Measurements from ENCODE around the gene TSPAN4. TPM values are rescaled to one million over a fixed set of nuclear protein-coding genes. Genes with fewer than 3 reads are reported as not detected.

TSPAN4 gene
- total and polyA plus RNA-seq, 9 of the 15 experiments (the other 6 are each of a cell fraction or from before 2014, with no cell fraction given), result 0.07 to 31.0 (median 15.7) TPM

GRCh38 chr11:832529-833113 lies 10.0 kb upstream of the TSPAN4 start, which contains the start of gene CD151 (continued):
- TF ChIP-seq SUPT5H (IDR thresholded peaks at IDR 0.05) (peak; percentile 52), PHF8 (IDR thresholded peaks at IDR 0.05; ENCODE audit: borderline replicate concordance, low read length) (peak; percentile 78; the same call in 1 of the 2 replicates), ZNF174 (CRISPR knock-in tag; IDR thresholded peaks at IDR 0.05) (no peak), ZNF263 (CRISPR knock-in tag; IDR thresholded peaks at IDR 0.05; ENCODE audit: borderline replicate concordance) (0 out of 2 replicates have a peak, but pooled peaks have one; percentile 14), POLR2AphosphoS5 (IDR thresholded peaks at IDR 0.05; ENCODE audit: control insufficient read depth, insufficient read depth, low read depth, low read length) (0 out of 2 replicates have a peak, but pooled peaks have one; percentile 24), RBFOX2 (IDR thresholded peaks at IDR 0.05; ENCODE audit: low read depth, low read length) (peak; percentile 10; the same call in 1 of the 2 replicates), ZBED1 (IDR thresholded peaks at IDR 0.05) (no peak), MECOM (CRISPR knock-in tag; IDR thresholded peaks at IDR 0.05) (no peak), ZBTB1 (CRISPR knock-in tag; IDR thresholded peaks at IDR 0.05; ENCODE audit: borderline replicate concordance, low read depth) (0 out of 2 replicates have a peak, but pooled peaks have one; percentile 46), ZBTB2 (IDR thresholded peaks at IDR 0.05) (0 out of 2 replicates have a peak, but pooled peaks have one; percentile 29), AFF4 (CRISPR knock-in tag; IDR thresholded peaks at IDR 0.05) (peak; percentile 86), ZNF592 (IDR thresholded peaks at IDR 0.05) (peak; percentile 8; the same call in 1 of the 2 replicates), LCOR (CRISPR knock-in tag; IDR thresholded peaks at IDR 0.05) (0 out of 2 replicates have a peak, but pooled peaks have one; percentile 30), HDAC1 (IDR thresholded peaks at IDR 0.05) (peak in 1 of 2 experiments; percentile 46; a peak in 2 of 4 replicates), ZFX (CRISPR knock-in tag; IDR thresholded peaks at IDR 0.05) (peak; percentile 88)
- TF ChIP-seq, protein P1, sequence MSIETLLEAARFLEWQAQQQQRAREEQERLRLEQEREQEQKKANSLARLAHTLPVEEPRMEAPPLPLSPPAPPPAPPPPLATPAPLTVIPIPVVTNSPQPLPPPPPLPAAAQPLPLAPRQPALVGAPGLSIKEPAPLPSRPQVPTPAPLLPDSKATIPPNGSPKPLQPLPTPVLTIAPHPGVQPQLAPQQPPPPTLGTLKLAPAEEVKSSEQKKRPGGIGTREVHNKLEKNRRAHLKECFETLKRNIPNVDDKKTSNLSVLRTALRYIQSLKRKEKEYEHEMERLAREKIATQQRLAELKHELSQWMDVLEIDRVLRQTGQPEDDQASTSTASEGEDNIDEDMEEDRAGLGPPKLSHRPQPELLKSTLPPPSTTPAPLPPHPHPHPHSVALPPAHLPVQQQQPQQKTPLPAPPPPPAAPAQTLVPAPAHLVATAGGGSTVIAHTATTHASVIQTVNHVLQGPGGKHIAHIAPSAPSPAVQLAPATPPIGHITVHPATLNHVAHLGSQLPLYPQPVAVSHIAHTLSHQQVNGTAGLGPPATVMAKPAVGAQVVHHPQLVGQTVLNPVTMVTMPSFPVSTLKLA (conservative IDR thresholded peaks at IDR 0.05), result peak in 1 of 2 experiments; percentile 31; a peak in 1 of 4 replicates

Measured in K562 (cell line).